ENCODE measurements around the gene LDLR.

DNA sequence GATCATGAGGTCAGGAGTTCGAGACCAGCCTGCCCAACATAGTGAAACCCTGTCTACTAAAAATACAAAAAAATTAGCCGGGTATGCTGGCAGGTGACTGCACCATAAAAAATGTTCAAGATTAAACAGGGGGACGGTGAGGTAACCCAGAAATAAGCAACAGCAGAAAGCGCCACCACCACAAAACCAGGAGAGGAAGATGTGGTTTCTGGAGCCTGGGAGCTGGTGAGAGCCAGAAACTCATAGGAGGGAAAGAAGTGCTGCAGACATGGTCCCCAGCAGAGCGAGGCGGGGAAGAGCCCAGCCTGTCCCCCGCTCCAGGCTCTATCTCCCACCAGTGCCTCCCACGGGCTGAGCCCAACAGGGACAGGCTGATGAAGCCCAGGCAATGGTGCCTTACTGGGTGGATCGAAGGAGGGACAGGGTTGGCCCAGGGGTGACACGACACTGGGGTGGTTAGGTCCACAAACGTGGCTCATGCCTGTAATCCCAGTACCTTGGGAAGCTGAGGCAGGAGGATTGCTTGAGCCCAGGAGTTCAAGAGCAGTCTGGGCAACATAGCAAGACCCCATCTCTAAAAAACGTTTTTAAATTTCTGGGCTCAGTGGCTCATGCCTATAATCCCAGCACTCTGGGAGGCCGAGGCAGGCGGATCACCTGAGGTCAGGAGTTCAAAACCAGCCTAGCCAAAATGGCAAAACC, 47.3 kb downstream of the LDLR start:
- TF ChIP-seq CTCF (IDR thresholded peaks at IDR 0.05) (no peak), POLR2A (IDR thresholded peaks at IDR 0.05) (no peak)

All from heart left ventricle (tissue), 13 donors.